Heart right ventricle (tissue), 16 donors: Measurements from ENCODE around the gene POLR2C. TPM values are rescaled to one million over a fixed set of nuclear protein-coding genes. Genes with fewer than 3 reads are reported as not detected.
A peak's percentile ranks its signal among the peaks of the same experiment; 100 is the strongest.

Experiments used
- ATAC-seq, 8 donors: fragments of 200-7000 bp; cut with Tn5 transposase; one replicate each; pipeline ENCODE4 v1.9.1; 2020; ENCODE audit warnings: mild to moderate bottlenecking in 8 of 8, moderate library complexity in 8 of 8, moderate number of reproducible peaks in 1 of 8
- DNase-seq, 2 donors: peaks; one replicate each; pipeline ENCODE4 v3.0.0-alpha.2; 2020
- H3K27ac ChIP-seq, 10 donors: fragments of 200-600 bp; sonication (generic) in 2 of 10; one replicate each; pipeline versions ENCODE4 v1.5.0 to v1.8.0; 2020 to 2022; ENCODE audit warnings: mild to moderate bottlenecking in 3 of 10
- H3K27me3 ChIP-seq, 7 donors: fragments of 200-600 bp; one replicate each; pipeline ENCODE4 v1.8.0; 2021 to 2022; ENCODE audit warnings: mild to moderate bottlenecking in 2 of 7
- H3K36me3 ChIP-seq, 9 donors: fragments of 200-600 bp; sonication (generic) in 1 of 9; one replicate each; pipeline versions ENCODE4 v1.5.0 to v1.8.0; 2020 to 2022; ENCODE audit warnings: mild to moderate bottlenecking in 2 of 9
- H3K4me1 ChIP-seq, 9 donors: fragments of 200-600 bp; sonication (generic) in 1 of 9; one replicate each; pipeline versions ENCODE4 v1.5.0 to v1.8.0; 2020 to 2022; ENCODE audit warnings: mild to moderate bottlenecking in 4 of 9
- H3K4me3 ChIP-seq, 10 donors: fragments of 200-600 bp; sonication (generic) in 2 of 10; one replicate each; pipeline versions ENCODE4 v1.5.0 to v1.8.0; 2020 to 2022; ENCODE audit warnings: mild to moderate bottlenecking in 7 of 10, moderate library complexity in 2 of 10
- H3K9me3 ChIP-seq, 11 donors: fragments of 200-600 bp in 10 of 11; sonication (generic) in 2 of 11; one replicate each; pipeline versions ENCODE4 v1.5.0 to v1.8.0; 2013 to 2022; ENCODE audit warnings: mild to moderate bottlenecking in 2 of 11, control low read depth in 1 of 11, moderate library complexity in 1 of 11
- WGBS, 2 donors: extraction: QIAGEN DNeasy Blood & Tissue Kit; methylation state at CpG; one replicate each; pipeline ENCODE4 v1.1.7; 2013; ENCODE audit warnings: inconsistent platforms in 1 of 2; 5-methylcytosine and 5-hydroxymethylcytosine counted together
- intact Hi-C, 10 donors: fragments of 100-400 bp; cut with DNase I; formaldehyde crosslinking; loops; one replicate each; pipeline versions ENCODE4 v1.11.1 to v1.14.2; 2022
- polyA plus RNA-seq, 2 donors: library from polyadenylated mRNA; stranded (reverse); fragments of 200-250 nt; gene quantifications; one replicate each; pipeline ENCODE4 v1.2.3, GENCODE V29; 2013
- total RNA-seq, 10 donors: library from RNA; stranded (reverse); fragmentation: NEBNext Ultra II Directional in 3 of 10; extraction: Animal tissue kit (Norgen Biotek cat#: 25700) in 3 of 10; gene quantifications; one replicate each; pipeline versions ENCODE4 v1.2.1 to v1.2.4, GENCODE V29; 2021 to 2023
- TF ChIP-seq, protein P1 (sequence below), 9 donors: fragments of 200-600 bp; sonication (generic) in 2 of 9; IDR thresholded peaks; one replicate each; pipeline versions ENCODE4 v1.5.0 to v1.8.0; 2021 to 2022; ENCODE audit warnings: antibody characterized with exemption in 9 of 9, mild to moderate bottlenecking in 5 of 9, moderate library complexity in 1 of 9
- donor health status: Arrhythmogenic right ventricular cardiomyopathy.
- donor health status: ischemic (EF 13 %, LVEDD 7.1; RV severe dilation, severe dysfunction).
- donor health status: healthy with polysubstance abuse.
- donor health status: DM: no; HTN: yes; CAD: no.
- donor health status: DM: no; HTN: no; CAD: no.
- donor health status: ischemic (EF 25% LVEDD 6.9; RV normal size, moderate dysfunction).
- donor health status: ischemic (EF 25% LVEDD 5.7; RV mildly dilated, moderate dysfunction).
- donor health status: healthy.
- donor health status: DM: yes; HTN: yes; CAD: no.
- donor health status: Ischemic cardiomyopathy.
- donor health status: ischemic (EF 35%, LVEDD 5.7; RV mildly dilated, moderate dysfunction).
- donor health status: nonischemic (EF 11% LVEDD 7.7; RV severe dilation, severe dysfunction).
- donor health status: DM: yes; HTN: yes; CAD: no.
- donor health status: PGD.
- donor health status: ischemic (EF 29% LVEDD 5.4; RV normal size, mild dysfunction).
- donor health status: nonischemic (EF 23%, LVEDD 6.1; RV moderate dilation, normal function).

POLR2C gene
- total and polyA plus RNA-seq, 12 donors, result 17.9 to 56.7 (median 46.1) TPM

DNA sequence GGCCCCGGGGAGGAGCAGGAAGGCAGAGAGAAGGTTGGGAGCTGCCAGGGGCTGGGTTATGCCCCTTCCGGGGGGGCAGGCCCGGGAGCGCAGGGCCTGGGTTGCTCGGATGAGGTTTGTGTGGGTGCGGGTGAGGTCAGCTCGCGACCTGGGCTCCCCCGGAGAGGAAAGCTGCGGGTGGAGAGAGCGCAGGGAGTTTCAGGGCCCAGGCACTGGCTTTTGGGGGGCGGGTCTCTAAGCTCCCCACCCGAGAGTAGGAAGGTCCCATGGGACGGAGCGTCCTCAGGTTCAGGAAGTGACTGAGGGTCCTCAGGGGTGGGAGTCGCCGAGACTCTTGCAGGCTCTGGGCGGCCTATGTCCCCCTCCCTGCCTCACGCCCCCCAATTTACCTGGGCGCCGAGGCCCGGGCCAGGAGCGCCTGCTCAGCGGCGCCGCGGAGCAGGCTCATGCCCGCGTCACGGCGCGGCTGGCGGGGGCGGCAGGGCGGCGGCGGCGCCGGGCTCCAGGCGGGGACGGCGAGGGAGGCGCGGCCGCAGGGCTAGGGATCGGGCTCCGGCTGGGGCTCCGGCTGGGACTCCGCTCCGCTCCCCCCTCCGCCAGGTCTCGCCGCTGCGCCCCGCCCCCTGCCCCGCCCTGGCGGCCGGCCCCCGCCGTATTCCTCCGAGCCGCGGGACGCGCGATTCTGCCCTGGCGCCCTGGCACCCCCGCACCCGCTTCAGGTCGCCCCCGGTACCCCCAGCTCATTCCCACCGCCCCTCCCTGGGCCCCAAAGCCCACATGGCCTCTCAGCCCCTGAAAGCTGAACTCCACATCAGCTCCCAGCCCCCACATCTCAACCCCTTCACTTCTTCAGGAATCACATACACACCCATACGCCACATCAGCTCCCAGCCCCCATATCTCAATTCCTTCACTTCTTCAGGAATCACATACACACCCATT lies 23.7 kb downstream of the POLR2C start, which contains the start of gene DOK4:
DOK4 (minus strand) TSS at position 578 of the 942 bp plus-strand sequence. CDS start 6,986 bp downstream, outside the sequence.
- peaks cover 5 to 26% (median 21%) of the 10 kb centered on the region in 9 donors for H3K4me1 ChIP-seq
- TF ChIP-seq, protein P1, sequence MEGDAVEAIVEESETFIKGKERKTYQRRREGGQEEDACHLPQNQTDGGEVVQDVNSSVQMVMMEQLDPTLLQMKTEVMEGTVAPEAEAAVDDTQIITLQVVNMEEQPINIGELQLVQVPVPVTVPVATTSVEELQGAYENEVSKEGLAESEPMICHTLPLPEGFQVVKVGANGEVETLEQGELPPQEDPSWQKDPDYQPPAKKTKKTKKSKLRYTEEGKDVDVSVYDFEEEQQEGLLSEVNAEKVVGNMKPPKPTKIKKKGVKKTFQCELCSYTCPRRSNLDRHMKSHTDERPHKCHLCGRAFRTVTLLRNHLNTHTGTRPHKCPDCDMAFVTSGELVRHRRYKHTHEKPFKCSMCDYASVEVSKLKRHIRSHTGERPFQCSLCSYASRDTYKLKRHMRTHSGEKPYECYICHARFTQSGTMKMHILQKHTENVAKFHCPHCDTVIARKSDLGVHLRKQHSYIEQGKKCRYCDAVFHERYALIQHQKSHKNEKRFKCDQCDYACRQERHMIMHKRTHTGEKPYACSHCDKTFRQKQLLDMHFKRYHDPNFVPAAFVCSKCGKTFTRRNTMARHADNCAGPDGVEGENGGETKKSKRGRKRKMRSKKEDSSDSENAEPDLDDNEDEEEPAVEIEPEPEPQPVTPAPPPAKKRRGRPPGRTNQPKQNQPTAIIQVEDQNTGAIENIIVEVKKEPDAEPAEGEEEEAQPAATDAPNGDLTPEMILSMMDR (IDR thresholded peaks at IDR 0.05), result no peak
- peaks cover 0 to 7% (median 0%) of the 10 kb centered on the region in 7 donors for H3K27me3 ChIP-seq
- DNase-seq (peak; percentile 80 to 87), ATAC-seq (peak; percentile 89 to 97 (median 94))
- intact Hi-C loops, result loop anchor here in 1 of 10 donors (5.0 kb wide), 1 partner anchor 46 kb away; no protein-coding TSS in a partner anchor
- peak within 1 kb of the TSS in 9 of 10 donors; percentile 40 to 84 (median 77) for H3K27ac ChIP-seq
- H3K36me3 ChIP-seq, result no peaks in the 10 kb centered on the region
- 1 to 2% methylated on average over 27 to 72 of the region's 73 CpGs for WGBS, 2 donors
- H3K4me3 ChIP-seq, result peak within 1 kb of the TSS; percentile 58 to 90 (median 82)
- H3K9me3 ChIP-seq, result no peaks in the 10 kb centered on the region

DNA sequence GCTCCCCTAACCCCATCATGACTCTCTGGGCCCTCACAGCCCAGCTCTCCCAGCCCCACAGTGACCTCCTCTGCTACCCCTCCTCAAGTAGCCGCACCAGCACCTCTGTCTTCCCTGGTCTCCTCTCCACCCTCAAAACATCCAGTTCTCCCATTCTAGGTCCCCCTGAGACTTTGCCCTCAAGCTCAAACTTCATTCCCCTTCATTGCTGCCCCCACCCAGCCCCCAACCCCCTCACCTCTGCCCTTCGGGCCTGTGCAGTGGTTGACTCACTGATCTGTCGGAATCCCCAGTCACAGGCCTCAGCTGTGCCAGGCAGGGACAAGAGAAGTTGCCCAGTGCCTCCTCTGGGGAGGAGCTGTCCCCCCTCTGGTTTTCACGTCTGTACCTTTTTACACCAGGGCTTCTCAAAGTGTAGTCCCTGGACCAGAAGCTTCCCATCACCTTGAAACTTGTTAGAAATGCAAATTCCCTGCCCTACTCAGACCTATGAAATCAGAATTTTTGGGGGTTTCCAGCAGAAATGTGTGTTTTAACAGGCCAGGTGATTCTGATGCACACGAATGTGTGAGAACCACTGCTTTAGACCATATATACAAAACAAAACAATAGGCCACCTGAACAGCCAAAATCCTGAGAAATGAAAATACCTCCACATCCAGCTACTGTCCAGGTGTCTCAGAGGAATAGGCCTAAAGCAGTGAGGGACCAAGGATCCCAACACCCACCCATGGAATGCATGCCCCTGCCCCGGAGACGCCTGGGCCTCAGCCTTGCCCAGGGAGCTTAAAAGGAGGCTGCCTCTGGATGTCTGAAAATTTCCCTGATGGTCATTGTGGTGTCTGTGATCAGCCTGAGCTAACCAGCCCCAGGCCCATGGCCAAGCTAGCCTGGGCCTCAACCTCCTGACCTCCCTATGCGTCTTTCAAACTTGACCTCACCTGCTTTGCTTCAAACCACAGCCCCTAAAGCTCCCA lies 24.7 kb downstream of the POLR2C start:
- no peak for DNase-seq
- Histone ChIP-seq H3K27me3 (peaks cover 0 to 7% (median 0%) of the 10 kb centered on the region in 7 donors), H3K4me1 (peaks cover 5 to 26% (median 21%) of the 10 kb centered on the region in 9 donors), H3K9me3 (no peaks in the 10 kb centered on the region), H3K4me3 (peak overlapping the region in 9 of 10 donors; percentile 58 to 90 (median 84)), H3K27ac (peak overlapping the region in 8 of 10 donors; percentile 27 to 77 (median 50)), H3K36me3 (no peaks in the 10 kb centered on the region)
- ATAC-seq, result no peak
- intact Hi-C loops, result loop anchor here in 1 of 10 donors (5.0 kb wide), 1 partner anchor 45 kb away; no protein-coding TSS in a partner anchor
- TF ChIP-seq, protein P1 (IDR thresholded peaks at IDR 0.05), result no peak
- 86 to 88% methylated on average over 8 of the region's 8 CpGs for WGBS, 2 donors

DNA sequence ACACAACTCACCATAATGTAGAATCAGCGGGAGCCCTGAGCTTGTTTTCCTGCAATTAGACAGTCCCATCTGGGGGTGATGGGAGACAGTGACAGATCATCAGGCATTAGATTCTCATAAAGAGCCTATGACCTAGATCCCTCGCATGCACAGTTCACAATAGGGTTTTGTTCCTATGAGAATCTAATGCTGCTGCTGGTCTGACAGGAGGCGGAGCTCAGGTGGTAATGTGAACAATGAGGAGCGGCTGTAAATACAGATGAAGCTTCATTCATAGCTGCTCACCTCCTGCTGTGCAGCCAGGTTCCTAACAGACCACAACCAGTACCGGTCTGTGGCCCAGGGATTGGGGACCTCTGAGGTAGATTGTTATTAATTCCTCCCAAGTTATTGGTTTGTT lies 26.8 kb downstream of the POLR2C start:
- TF ChIP-seq, protein P1 (IDR thresholded peaks at IDR 0.05), result no peak
- Histone ChIP-seq H3K4me3 (no peak overlapping the region), H3K9me3 (no peaks in the 10 kb centered on the region), H3K36me3 (no peaks in the 10 kb centered on the region), H3K4me1 (peaks cover 5 to 26% (median 21%) of the 10 kb centered on the region in 9 donors), H3K27me3 (peaks cover 0 to 7% (median 0%) of the 10 kb centered on the region in 7 donors), H3K27ac (no peak overlapping the region)
- WGBS, 2 donors, result 97 to 98% methylated on average over 5 of the region's 5 CpGs
- DNase-seq (no peak), ATAC-seq (no peak)
- intact Hi-C loops, result loop anchor here in 1 of 10 donors (5.0 kb wide), 1 partner anchor 43 kb away; no protein-coding TSS in a partner anchor
